ENCODE measurements around the gene DDAH1.
A peak's percentile ranks its signal among the peaks of the same experiment; 100 is the strongest.

DDAH1 gene

DNA sequence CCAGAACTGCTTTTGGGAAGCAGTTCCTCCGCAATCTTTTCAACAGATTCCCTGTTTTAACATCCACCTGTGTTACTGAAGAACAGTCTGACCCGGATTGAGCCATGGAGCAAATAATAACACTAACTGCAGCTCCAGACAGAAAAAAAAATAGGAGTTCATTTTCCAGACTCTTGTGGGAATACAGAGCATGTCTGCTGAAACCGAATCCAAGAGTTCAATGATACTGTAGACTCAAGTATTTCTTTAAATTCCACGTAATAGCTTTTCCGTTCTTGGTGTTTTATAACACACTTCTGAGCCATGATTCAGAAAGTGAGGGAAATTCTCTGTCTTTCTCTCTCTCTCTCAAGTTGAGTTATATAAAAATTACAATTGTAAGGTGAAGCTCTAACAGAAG, 60.6 kb downstream of the DDAH1 start:
- DNase-seq (ENCODE audit: extremely low spot score, insufficient read length, low read depth) (no peak), FAIRE-seq (no peak)

DNA sequence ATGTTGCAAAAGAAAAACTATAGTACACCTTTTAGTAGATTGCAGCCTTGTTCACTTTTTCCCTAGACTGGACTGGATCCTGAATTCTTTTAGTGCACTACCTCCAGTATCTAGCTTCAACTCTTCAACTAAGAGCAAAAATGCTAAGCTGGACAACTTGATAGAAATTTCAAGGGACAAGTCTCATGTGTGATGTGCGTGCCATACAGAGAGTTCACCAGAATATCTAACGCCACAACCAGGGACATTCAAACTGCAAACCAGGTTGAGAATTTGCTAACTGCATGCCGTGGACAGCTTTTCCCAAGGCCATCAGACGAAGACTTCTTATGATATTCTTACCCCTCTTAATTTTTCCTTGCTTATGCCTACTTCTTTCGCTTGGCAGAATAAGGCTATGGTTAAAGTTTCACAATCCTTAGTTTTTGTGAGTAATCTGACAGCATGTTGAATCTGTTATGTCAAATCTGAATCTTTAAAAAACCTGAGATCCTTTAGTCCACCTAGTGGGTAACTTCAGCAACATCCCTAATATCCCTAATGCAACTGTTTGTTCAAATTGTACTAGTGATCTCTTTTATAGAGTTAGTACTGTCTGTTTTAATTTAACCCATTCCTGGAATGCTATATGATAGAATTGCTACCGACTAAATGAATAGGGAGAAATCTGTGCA, 66.4 kb downstream of the DDAH1 start:
- DNase-seq (ENCODE audit: extremely low spot score, insufficient read length, low read depth), result no peak
- no peak for FAIRE-seq

DNA sequence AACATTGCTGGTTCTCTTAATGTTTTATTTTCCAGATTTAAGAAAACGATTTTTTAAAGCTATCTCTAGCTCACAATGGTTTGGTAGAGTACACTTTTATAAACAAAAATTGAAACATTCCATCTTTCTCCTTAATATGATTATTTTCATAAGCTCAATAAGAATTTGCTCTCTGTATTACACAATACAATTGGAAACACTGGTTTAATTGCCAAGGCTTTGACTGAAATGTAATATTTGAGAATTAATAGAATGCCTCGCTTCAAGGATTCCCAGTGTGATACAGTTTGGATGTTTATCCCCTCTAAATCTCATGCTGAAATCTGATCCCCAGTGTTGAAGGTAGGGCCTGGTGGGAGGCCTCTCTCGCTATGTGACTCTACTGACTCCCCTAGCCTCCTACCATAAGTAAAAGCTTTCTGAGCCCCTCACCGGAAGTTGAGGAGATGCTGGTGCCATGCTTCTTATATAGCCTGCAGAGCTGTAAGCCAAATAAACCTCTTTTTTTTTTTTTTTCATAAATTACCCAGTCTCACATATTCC, 67.4 kb downstream of the DDAH1 start:
- FAIRE-seq (no peak), DNase-seq (ENCODE audit: extremely low spot score, insufficient read length, low read depth) (no peak)

DNA sequence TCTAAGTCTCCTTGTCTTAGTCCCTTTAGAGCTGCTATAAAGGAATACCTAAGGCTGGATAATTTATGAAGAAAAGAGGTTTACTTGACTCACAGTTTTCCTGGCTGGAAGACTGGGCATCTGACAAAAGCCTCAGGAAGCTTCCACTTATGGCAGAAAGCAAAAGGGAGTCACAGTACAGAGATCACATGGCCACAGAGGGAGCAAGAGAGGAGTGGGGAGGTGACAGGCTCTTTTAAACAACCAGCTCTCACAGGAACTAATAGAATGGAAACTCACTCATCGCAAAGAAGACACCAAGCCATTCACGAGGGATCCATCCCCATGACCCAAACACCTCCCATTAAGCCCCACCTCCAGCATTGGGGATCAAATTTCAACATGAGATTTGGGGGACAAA, 68.8 kb downstream of the DDAH1 start:
- DNase-seq (ENCODE audit: extremely low spot score, insufficient read length, low read depth) (no peak), FAIRE-seq (no peak)

DNA sequence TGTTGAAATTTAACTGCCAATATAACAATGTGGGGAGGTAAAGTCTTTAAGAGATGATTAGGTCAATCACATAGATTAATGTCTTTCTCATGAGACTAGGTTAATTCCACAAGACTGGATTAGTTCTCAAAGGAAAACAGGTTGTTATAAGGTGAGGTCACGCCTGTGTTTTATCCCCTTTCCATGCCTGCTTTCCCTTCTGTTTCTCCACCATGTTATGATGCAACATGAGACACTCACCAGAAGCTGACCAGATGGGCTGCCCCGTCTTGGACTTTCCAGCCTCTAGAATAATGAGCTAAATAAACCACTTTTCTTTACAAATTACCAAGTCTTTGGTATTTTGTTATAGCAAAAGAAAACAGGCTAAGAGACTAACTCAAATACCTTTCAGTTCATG, 70.8 kb downstream of the DDAH1 start:
- FAIRE-seq (no peak), DNase-seq (ENCODE audit: extremely low spot score, insufficient read length, low read depth) (no peak)

DNA sequence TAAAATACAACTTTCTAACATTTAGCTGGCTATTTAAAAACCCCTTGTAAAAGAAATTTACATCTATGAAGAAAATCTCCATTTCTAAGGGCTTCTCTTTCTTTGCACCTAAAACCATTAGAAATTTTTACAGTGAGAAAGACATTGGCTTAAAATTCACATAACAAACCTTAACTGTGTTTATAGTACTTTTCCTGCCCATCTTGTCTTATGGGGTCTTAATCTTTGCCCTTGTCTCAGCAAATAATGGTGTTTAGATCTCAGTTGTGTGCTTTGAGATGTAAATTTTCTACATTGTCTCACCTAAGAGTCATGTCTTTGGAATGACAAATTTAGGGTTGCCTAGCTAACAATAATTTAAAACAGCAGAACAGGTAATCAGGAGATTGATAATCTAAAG, 71.5 kb downstream of the DDAH1 start:
- DNase-seq (ENCODE audit: extremely low spot score, insufficient read length, low read depth) (no peak), FAIRE-seq (peak; percentile 9)

DNA sequence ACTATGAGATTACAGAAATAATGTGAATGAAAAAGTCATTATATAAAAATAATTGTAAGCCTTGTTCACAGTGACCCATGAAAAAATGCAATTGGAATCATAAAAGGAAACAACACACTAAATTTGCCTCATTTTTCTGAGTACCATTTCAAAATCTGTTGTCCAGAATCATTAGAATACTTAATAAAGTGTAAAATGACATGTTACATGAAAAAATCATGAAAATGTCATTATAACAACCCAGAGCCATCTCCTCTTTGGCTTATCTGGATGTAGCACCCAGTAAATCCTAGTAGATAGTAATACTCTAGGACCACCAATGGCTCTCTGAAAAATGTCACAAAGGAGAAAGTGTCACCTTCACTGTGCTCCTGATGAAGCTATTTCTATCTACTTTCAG, 76.5 kb downstream of the DDAH1 start:
- DNase-seq (ENCODE audit: extremely low spot score, insufficient read length, low read depth) (no peak), FAIRE-seq (no peak)

DNA sequence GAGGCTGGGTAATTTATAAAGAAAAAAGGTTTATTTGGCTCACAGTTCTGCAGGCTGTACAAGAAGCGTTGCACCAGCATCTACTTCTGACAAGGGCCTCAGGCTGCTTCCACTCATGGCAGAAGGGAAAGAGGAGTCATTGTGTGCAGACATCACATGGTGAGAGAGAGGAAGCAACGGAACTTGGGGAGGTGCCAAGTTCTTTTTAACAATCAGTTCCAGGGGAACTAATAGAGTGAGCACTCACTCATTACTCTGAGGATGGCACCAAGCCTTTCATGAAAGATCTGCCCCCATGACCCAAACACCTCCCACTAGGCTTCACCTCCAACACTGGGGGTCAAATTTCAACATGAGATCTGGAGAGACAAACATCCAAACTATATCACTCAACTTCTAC, 77.2 kb downstream of the DDAH1 start:
- FAIRE-seq, result no peak
- no peak for DNase-seq (ENCODE audit: extremely low spot score, insufficient read length, low read depth)

DNA sequence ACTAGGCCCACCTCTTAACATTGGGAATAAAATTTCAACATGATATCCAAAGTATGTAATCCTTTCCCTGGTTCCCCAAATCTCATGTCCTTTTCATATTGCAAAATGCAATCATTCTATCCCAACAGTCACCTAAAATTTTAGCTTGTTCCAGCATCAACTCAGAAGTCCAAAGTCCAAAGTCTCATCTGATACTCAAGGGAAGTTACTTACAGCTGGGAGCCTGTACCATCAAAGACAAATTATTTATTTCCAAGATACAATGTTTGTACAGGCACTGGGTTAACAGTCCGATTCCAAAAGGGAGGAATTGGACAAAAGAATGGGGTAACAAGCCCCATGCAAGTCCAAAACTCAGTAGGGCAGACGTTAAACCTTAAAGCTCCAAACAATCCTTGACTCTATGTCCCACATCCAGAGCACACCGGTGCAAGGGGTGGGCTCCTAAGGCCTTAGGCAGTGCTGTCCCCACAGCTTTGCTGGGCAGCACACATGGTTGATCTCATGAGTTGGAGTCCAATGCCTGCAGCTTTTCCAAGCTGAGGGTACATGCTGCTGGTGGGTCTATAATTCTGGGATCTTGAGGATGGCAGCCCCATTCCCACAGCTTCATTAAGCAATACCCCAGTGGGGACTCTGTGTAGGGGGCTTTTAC, 78.8 kb downstream of the DDAH1 start:
- FAIRE-seq, result no peak
- no peak for DNase-seq (ENCODE audit: extremely low spot score, insufficient read length, low read depth)

DNA sequence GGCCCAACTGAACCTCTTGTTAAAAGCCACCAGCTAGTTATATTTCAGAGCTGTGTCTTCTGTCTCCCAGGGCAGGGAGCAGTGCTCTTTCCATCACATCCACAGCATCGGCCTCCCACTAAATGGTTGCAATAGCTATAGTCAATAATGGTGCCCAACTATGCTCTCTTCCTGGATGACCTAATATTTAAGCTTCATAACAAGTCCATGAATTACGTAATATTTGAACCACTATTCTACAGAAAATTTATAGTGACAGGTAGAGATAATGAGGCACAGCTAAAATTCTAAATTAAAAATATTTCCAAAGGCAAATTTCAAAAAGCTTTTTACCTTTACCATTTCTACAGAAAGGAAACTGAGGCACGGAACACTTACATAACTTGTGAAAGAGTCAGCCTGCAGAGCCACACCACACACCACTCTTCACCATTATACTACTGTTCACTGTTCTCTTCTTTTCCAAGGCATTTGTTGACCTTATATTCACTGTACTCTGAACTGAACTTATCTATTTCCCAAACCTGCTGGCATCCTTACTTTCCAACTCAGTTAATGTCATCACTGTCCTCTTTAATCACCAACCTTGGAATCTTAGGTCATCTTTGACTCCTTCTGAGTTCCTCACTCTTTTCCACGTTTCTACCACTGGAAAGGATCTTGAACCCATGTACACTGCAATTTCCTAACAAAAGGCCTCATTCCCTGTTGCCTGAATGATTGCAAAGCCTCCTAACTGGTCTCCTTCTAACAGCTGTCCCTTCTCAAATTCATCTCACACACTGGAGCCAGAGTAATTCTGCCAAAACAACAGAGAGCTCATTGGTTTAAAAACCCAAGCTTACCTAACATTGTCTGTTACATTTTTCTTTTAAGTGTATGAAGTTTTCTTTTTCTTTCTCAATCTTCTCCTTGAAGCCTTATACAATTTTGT, 85.5 kb downstream of the DDAH1 start:
- no peak for DNase-seq (ENCODE audit: extremely low spot score, insufficient read length, low read depth)
- no peak for FAIRE-seq

DNA sequence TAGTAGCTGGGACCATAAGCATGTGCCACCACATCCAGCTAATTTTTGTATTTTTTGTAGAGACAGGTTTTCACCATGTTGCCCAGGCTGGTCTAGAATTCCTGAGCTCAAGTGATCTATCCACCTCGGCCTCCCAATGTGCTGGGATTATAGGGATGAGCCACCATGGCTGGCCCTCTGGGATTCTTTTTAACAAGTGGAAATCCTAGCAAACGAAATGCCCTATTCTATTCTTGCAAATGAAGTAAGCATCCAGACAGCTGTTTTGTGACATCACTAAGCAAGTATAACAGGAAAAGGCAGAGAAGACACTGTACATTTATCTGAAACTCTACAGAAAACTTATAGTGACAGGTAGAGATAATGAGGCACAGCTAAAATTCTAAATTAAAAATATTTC, 86.4 kb downstream of the DDAH1 start:
- no peak for DNase-seq (ENCODE audit: extremely low spot score, insufficient read length, low read depth)
- FAIRE-seq, result no peak

DNA sequence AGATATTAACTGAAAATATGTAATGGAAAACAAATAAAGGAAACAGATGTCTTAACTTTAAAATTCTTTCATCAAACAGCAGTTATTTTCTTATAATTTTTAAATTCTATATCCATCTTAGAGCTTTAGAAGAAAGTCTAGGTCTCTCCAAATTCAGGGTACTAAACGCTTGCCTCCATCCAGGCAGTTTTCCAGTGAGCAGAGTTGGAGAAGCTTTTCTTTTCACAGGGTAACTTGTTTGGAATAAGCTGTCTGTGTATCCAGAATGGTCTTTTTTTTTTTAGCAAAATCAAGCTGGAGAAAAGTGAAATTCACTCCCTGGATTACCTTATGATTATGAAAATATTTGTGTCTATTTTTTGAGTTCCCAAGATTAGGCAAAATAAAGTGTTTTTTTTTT, 88.6 kb downstream of the DDAH1 start:
- DNase-seq (ENCODE audit: extremely low spot score, insufficient read length, low read depth) (no peak), FAIRE-seq (no peak)

DNA sequence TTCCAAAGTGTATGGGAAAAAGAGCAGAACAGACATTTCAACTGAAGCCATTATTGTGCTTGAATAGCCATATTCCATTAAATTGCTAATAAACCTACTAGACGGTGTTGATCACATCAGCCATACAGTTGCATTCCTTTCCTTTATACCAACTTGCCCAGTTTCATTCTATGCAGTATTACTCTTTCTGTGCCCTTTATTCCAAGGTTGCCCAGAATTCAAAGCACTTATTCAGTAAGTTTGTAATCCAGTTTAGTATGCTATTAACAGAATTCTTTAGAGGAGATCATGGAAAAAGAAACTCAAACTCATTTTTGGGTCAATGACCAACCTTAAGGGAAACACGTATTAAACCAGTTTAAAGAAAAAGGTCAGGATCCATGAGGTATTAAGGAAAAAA, 89.5 kb downstream of the DDAH1 start:
- DNase-seq (ENCODE audit: extremely low spot score, insufficient read length, low read depth) (no peak), FAIRE-seq (no peak)

DNA sequence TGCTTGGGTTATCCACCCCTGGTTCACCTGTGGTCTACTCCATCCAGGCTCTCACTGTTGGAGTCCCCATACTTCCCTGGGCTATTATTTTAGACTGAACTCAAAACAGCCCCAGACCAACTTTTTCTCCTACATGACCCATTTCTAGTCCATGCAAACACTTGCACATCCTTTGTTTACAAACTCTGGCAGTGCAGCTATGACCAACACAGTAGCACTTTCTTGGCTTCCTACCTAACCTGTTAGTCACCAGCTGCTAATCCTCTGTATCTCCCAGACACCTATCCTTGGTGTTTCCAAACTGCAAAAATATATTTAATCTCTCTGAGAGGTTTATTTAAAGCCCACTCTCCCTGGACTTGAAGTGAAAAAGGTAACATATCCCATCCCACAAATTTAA, 90.8 kb downstream of the DDAH1 start:
- DNase-seq (ENCODE audit: extremely low spot score, insufficient read length, low read depth) (no peak), FAIRE-seq (no peak)

DNA sequence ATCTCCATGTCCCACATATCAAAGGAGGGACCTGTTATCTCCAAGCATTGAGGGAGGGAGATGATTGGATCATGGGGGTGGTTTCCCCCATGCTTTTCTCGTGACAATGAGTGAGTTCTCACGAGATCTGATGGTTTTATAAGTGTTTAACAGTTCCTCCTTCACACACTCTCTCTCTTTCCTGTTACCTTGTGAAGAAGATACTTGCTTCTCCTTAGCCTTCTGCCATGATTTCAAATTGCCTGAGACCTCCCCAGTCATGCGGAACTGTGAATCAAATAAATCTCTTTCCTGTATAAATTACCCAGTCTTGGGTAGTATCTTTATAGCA, 91.6 kb downstream of the DDAH1 start:
- DNase-seq (ENCODE audit: extremely low spot score, insufficient read length, low read depth) (no peak), FAIRE-seq (no peak)

DNA sequence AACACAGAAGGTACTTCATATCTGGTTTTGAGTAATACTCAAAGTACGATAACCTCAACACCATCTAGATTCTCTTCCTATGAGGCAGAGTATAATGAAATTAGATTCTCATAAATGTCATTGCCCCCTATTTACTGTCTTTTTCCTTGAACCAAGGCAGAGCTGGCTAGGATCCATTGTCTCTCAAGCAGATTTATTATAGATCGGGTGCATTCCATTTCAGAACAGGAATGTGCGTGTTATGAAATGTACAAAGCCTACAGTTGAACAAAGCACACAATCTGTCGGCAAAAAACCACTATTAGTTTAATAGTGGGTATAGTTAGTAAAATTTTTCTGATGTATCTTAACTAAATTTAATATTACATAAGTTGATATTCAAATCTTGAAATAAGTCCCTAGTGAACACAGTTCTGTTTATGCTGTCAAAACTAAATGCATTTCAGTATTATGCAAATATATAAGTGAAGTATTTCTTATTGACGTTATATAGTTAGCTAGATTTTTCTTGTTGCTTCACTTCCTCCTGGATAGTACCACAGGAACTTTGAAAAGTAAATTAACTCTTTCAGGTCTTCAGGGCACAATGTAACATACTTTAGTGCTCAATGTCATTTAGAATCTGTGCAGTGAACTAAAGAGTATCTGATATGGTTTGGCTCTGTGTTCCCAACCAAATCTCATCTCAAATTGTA, 92.1 kb downstream of the DDAH1 start:
- DNase-seq (ENCODE audit: extremely low spot score, insufficient read length, low read depth), result no peak
- no peak for FAIRE-seq

DNA sequence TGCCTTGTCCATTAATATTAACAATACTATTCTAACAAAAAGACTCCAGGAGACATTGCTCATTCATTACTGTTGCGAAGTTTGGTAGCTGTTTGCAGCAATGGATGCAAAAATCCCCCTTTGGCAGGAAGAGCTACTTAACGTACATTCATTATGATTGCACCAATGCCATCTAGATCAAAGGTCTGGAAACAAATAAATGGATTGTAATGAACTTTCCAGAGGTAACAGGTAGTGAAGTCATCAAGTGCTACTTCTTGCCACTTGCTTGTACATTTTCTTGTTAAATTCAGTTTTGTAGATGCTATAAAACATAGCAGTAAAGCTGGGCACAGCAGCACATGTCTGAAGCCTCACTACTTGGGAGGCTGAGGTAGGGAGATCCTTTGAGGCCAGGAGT, 93.9 kb downstream of the DDAH1 start:
- DNase-seq (ENCODE audit: extremely low spot score, insufficient read length, low read depth) (no peak), FAIRE-seq (no peak)

DNA sequence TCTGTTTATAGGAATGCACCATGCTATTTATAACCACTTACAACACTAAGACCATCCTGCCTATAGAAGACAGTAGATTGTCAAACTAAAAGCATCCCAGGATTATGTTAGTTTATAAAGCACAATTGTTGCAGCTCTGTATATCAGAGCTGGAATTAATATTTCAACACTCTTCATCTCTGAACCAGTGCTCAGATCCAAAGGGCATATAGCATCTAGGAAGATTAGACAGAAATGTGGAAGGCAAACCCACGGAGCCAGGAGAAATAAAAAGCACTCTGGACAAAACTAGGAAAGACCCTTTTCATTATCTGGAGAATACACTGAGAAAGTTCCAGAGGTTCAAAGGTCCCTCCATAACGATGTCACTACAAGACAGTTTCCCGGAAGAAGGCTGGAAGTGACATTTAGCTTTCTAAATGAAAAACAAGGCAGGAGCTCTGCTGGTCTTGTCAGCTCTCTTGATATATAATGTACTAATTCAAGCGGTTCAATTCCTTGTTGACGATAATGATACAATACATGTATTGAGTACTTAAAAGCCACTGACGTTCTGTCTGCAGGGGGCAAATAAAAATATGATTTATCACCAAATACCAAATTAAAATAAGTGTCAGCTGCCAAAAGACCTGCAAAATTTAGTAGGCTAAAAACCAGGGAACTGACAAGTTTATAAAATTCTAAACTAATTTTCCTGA, 96.7 kb downstream of the DDAH1 start:
- FAIRE-seq (no peak), DNase-seq (ENCODE audit: extremely low spot score, insufficient read length, low read depth) (no peak)

DNA sequence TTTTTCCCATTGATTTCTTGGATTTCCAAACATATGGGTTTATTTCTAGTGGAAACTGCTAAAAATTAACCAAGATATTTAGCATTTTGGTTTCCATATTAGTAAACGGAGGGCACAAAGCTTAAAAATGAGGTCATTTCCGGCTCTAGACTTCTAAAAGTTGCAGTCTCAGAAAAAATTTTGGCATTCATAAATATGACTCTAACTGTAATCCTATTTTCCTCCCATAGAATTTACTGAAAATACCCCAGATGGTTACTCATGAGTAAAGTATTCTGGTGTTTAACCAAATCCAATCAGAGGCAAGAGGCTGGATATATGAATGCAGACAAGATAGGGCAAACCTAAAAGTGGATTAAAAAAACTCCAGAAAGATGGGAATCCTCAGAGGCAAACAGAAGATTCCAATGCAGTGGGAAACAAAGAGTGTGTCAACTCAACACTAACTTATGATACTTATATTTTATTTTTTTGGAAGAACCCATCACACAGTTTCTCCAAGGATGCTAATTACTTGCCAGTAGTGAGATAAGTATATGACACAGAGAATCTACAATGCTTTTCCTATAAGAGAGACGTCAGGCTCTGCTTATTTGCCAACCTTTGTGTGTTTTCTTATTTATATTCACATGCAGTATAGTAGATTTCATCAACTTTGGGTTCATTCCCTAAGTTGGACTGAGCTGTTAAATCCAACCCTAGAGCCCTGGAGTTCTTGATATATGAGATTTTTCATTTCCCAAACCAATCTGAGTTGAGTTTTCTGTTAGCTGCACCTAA, 98.4 kb downstream of the DDAH1 start:
- FAIRE-seq (no peak), DNase-seq (ENCODE audit: extremely low spot score, insufficient read length, low read depth) (no peak)
